GM23248 (cell line): ENCODE results near the gene AP3S1.

Experiments
- EZH2 ChIP-seq: fragments of 200-600 bp; sonication (generic); IDR thresholded peaks from 2 replicates; pipeline ENCODE4 v1.6.1; 2018; ENCODE audit warnings: antibody characterized with exemption, mild to moderate bottlenecking; ENCODE audit not compliant: insufficient read depth, poor library complexity, severe bottlenecking
- EZH2phosphoT487 ChIP-seq: fragments of 200-600 bp; sonication (generic); IDR thresholded peaks from 2 replicates; pipeline ENCODE4 v1.6.1; 2018; ENCODE audit warnings: antibody characterized with exemption, moderate library complexity, mild to moderate bottlenecking, low read depth; ENCODE audit not compliant: insufficient read depth

DNA sequence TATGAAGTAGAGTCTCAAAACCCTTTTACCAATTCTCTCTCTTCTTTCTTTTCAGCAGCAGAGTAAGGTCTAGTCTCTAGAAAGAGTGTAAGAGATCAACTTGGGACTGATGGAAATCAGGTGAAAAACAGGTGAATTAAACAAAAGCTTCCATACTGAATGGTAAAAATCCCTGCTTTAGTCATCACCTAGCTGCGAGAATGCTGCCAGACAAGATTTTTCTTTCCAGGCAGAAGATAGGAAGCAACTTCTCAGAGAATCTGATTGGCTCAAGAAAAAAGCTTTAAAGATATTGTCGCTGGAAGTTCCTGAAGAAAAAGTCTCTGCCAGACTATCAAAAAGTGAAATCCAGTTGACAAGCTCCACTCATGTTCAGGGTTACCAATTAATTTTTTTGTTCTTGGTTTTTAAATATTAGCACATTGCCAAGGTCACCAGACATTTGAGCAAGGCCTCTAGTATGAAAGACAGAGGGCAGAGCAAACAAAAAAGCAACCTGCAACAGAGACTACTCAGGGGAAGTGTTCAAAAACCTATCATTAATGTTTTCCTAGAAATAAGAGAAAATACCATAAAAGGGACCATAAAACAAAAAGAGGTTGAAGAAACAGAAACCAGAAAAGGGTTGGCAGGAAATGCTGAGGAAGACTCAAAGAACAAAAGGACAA lies 34.6 kb upstream of the AP3S1 start:
- TF ChIP-seq EZH2 (no peak), EZH2phosphoT487 (no peak)
